ENCODE measurements around the gene FOCAD.
A peak's percentile ranks its signal among the peaks of the same experiment; 100 is the strongest.

Gene FOCAD

GRCh38 chr9:20903212-20903611, 219.2 kb downstream of the FOCAD start:
- DNase-seq, result no peak

GRCh38 chr9:20904995-20905394, 220.9 kb downstream of the FOCAD start:
- no peak for DNase-seq

GRCh38 chr9:20906326-20906725, 222.3 kb downstream of the FOCAD start:
- no peak for DNase-seq

- no peak for DNase-seq
Observed at GRCh38 chr9:20908461-20908860, 224.4 kb downstream of the FOCAD start.

- no peak for DNase-seq
Observed at GRCh38 chr9:20914556-20914955, 230.5 kb downstream of the FOCAD start.

GRCh38 chr9:20921362-20921761, 237.3 kb downstream of the FOCAD start:
- DNase-seq, result no peak

GRCh38 chr9:20925256-20926045, 241.4 kb downstream of the FOCAD start:
- no peak for DNase-seq

GRCh38 chr9:20929276-20929675, 245.2 kb downstream of the FOCAD start:
- no peak for DNase-seq

GRCh38 chr9:20930836-20931235, 246.8 kb downstream of the FOCAD start:
- DNase-seq, result no peak

- no peak for DNase-seq
Observed at GRCh38 chr9:20940447-20941173, 256.6 kb downstream of the FOCAD start.

- DNase-seq, result peak; percentile 38
Observed at GRCh38 chr9:20941174-20941690, 257.2 kb downstream of the FOCAD start.

GRCh38 chr9:20944507-20944906, 260.4 kb downstream of the FOCAD start:
- DNase-seq, result no peak

GRCh38 chr9:20945269-20945668, 261.2 kb downstream of the FOCAD start:
- no peak for DNase-seq

GRCh38 chr9:20945856-20946255, 261.8 kb downstream of the FOCAD start:
- DNase-seq, result no peak

GRCh38 chr9:20948703-20949102, 264.6 kb downstream of the FOCAD start:
- no peak for DNase-seq

GRCh38 chr9:20950707-20951106, 266.6 kb downstream of the FOCAD start:
- no peak for DNase-seq

GRCh38 chr9:20962536-20963225, 278.6 kb downstream of the FOCAD start:
- no peak for DNase-seq

GRCh38 chr9:20972684-20973083, 288.6 kb downstream of the FOCAD start:
- DNase-seq, result peak; percentile 37

GRCh38 chr9:20973246-20973947, 289.3 kb downstream of the FOCAD start:
- peak; percentile 66 for DNase-seq

GRCh38 chr9:20974191-20974938, 290.3 kb downstream of the FOCAD start:
- DNase-seq, result peak; percentile 77

GRCh38 chr9:20978249-20978648, 294.2 kb downstream of the FOCAD start:
- no peak for DNase-seq

- DNase-seq, result peak; percentile 83
Observed at GRCh38 chr9:20980832-20981455, 296.9 kb downstream of the FOCAD start.
